ENCODE results near the gene SYVN1.

SYVN1 gene

GRCh38 chr11:65084598-65085375 is 49.5 kb downstream of the SYVN1 start:
- no peak for DNase-seq

GRCh38 chr11:65083834-65084597 is 50.3 kb downstream of the SYVN1 start, which contains the start of the genes CDCA5 and ZFPL1:
TSS of gene CDCA5 (minus strand) at chr11:65084040. CDS start at chr11:65083978, 62 bp downstream.
TSS of gene ZFPL1 (plus strand) at chr11:65084222. CDS start at chr11:65084699, 477 bp downstream.
- DNase-seq: peak; percentile 97

GRCh38 chr11:65083134-65083833 is 51.0 kb downstream of the SYVN1 start:
- no peak for DNase-seq

- no peak for DNase-seq
These were observed 55.5 kb downstream of the SYVN1 start for GRCh38 chr11:65078786-65079342.

GRCh38 chr11:65078151-65078550 is 56.2 kb downstream of the SYVN1 start:
- peak; percentile 34 for DNase-seq

- no peak for DNase-seq
These were observed 56.9 kb downstream of the SYVN1 start for GRCh38 chr11:65077451-65077850.

Data from OCI-M1 (cell line).